ENCODE measurements around the gene CHST7. TPM values are rescaled to one million over a fixed set of nuclear protein-coding genes. Genes with fewer than 3 reads are reported as not detected.

The CHST7 gene
- total and polyA plus RNA-seq, 2 donors (not counting 1 experiment from before 2014, with no cell fraction given): 1.3 to 2.6 TPM

- H3K4me3 ChIP-seq (ENCODE audit: control extremely low read depth in 1 of 5, extremely low read depth in 1 of 5, insufficient read depth in 1 of 5, low read depth in 2 of 5, low read length in 4 of 5): no peak overlapping the region
- no peak overlapping the region for H2AFZ ChIP-seq (ENCODE audit: insufficient read depth, low read depth, low read length, poor library complexity, severe bottlenecking)
- peak overlapping the region; percentile 43 to 72 for H3K27ac ChIP-seq (ENCODE audit: low read length in 2 of 2)
- WGBS (ENCODE audit: insufficient coverage): 20% methylated on average over 1 of the region's 10 CpGs
- ChIA-PET POLR2A (no interaction called here), CTCF (interaction anchor here (1.2 to 1.4 kb wide), 2 partner anchors 55 to 169 kb away, joined by 3 read pairs; no protein-coding TSS in a partner anchor)
- H3K4me3 Mint-ChIP-seq: peak overlapping the region; percentile 51
- peak overlapping the region; percentile 89 for H3K27ac Mint-ChIP-seq
- DNase-seq (peak; percentile 22), ATAC-seq (ENCODE audit: low read depth) (no peak)
- intact Hi-C loops (cut with micrococcal nuclease): loop anchor here (5.0 kb wide), 1 partner anchor 56 kb away; the partner anchor contains the start of gene CHST7
- no peaks in the 10 kb centered on the region for H3K79me2 ChIP-seq (ENCODE audit: control insufficient read depth, insufficient read depth, low read length)
- H4K20me1 ChIP-seq (ENCODE audit: control insufficient read depth, insufficient read depth, low read length, poor library complexity, severe bottlenecking): no peaks in the 10 kb centered on the region
- peaks cover 40% of the 10 kb centered on the region for H3K4me1 Mint-ChIP-seq
- peak overlapping the region; percentile 20 for H3K4me2 ChIP-seq (replicated peaks; ENCODE audit: low read depth, low read length, poor library complexity, severe bottlenecking)
- no peaks in the 10 kb centered on the region for H3K27me3 ChIP-seq (replicated peaks in 1 of 4; ENCODE audit: control extremely low read depth in 1 of 4, control insufficient read depth in 3 of 4, insufficient read depth in 4 of 4, low read length in 3 of 4)
- H3K9me3 Mint-ChIP-seq (ENCODE audit: insufficient read depth): no peaks in the 10 kb centered on the region
- H3K9me3 ChIP-seq (ENCODE audit: control extremely low read depth in 1 of 3, control insufficient read depth in 2 of 3, insufficient read depth in 1 of 3, low read length in 2 of 3): no peaks in the 10 kb centered on the region
- H3K27me3 Mint-ChIP-seq: no peaks in the 10 kb centered on the region
- TF ChIP-seq CTCF (IDR thresholded peaks at IDR 0.05) (no peak), EZH2 (IDR thresholded peaks at IDR 0.05; ENCODE audit: borderline replicate concordance, insufficient read depth, low read depth, low read length, poor library complexity, severe bottlenecking) (no peak)
- H3K9ac ChIP-seq (ENCODE audit: low read length): no peak overlapping the region
- peaks cover 1 to 28% of the 10 kb centered on the region in 2 experiments for H3K36me3 ChIP-seq (replicated peaks in 1 of 2; ENCODE audit: control extremely low read depth in 1 of 2, control insufficient read depth in 1 of 2, extremely low read depth in 1 of 2, insufficient read depth in 2 of 2, low read length in 1 of 2)
- peaks cover 34 to 37% of the 10 kb centered on the region in 2 donors for H3K4me1 ChIP-seq (ENCODE audit: control insufficient read depth in 2 of 2, insufficient read depth in 2 of 2, low read length in 2 of 2)
Measured at GRCh38 chrX:46627711-46628419, 54.3 kb downstream of the CHST7 start.
